ENCODE measurements around the gene LMLN.

LMLN gene

GRCh38 chr3:198017090-198017489, 57.1 kb downstream of the LMLN start:
- TF ChIP-seq ZBTB7A (IDR thresholded peaks at IDR 0.05; ENCODE audit: low read depth) (no peak), MAX (IDR thresholded peaks at IDR 0.05) (no peak), REST (IDR thresholded peaks at IDR 0.05; ENCODE audit: low read depth) (no peak), EGR1 (IDR thresholded peaks at IDR 0.05) (no peak), CEBPB (IDR thresholded peaks at IDR 0.05) (no peak), RAD21 (IDR thresholded peaks at IDR 0.05; ENCODE audit: low read depth) (no peak), YY1 (IDR thresholded peaks at IDR 0.05; ENCODE audit: low read depth) (no peak), FOXM1 (IDR thresholded peaks at IDR 0.05; ENCODE audit: borderline replicate concordance, low read depth) (no peak)

- TF ChIP-seq EP300 (IDR thresholded peaks at IDR 0.05; ENCODE audit: borderline replicate concordance), result no peak
- TF ChIP-seq YY1 (IDR thresholded peaks at IDR 0.05; ENCODE audit: low read depth), result no peak
- TF ChIP-seq FOXM1 (IDR thresholded peaks at IDR 0.05; ENCODE audit: borderline replicate concordance, low read depth), result no peak
- no peak for TF ChIP-seq TEAD4 (IDR thresholded peaks at IDR 0.05)
- no peak for TF ChIP-seq CEBPB (IDR thresholded peaks at IDR 0.05)
- TF ChIP-seq USF1 (IDR thresholded peaks at IDR 0.05), result no peak
- no peak for TF ChIP-seq TAF1 (IDR thresholded peaks at IDR 0.05; ENCODE audit: low read depth)
- TF ChIP-seq CREB1 (IDR thresholded peaks at IDR 0.05; ENCODE audit: low read depth), result no peak
- TF ChIP-seq NFIC (IDR thresholded peaks at IDR 0.05), result no peak
- TF ChIP-seq MAX (IDR thresholded peaks at IDR 0.05), result no peak
- no peak for TF ChIP-seq ZBTB7A (IDR thresholded peaks at IDR 0.05; ENCODE audit: low read depth)
- TF ChIP-seq REST (IDR thresholded peaks at IDR 0.05; ENCODE audit: low read depth), result no peak
- no peak for TF ChIP-seq EGR1 (IDR thresholded peaks at IDR 0.05)
- TF ChIP-seq RAD21 (IDR thresholded peaks at IDR 0.05; ENCODE audit: low read depth), result no peak
- no peak for TF ChIP-seq TCF12 (IDR thresholded peaks at IDR 0.05; ENCODE audit: low read depth)
These were observed 58.4 kb downstream of the LMLN start for GRCh38 chr3:198018416-198018815.

- TF ChIP-seq CEBPB (IDR thresholded peaks at IDR 0.05) (no peak), TCF12 (IDR thresholded peaks at IDR 0.05; ENCODE audit: low read depth) (no peak), EGR1 (IDR thresholded peaks at IDR 0.05) (no peak), FOXM1 (IDR thresholded peaks at IDR 0.05; ENCODE audit: borderline replicate concordance, low read depth) (no peak), TAF1 (IDR thresholded peaks at IDR 0.05; ENCODE audit: low read depth) (no peak), EP300 (IDR thresholded peaks at IDR 0.05; ENCODE audit: borderline replicate concordance) (no peak), MAX (IDR thresholded peaks at IDR 0.05) (no peak), ZBTB7A (IDR thresholded peaks at IDR 0.05; ENCODE audit: low read depth) (no peak), REST (IDR thresholded peaks at IDR 0.05; ENCODE audit: low read depth) (no peak), CREB1 (IDR thresholded peaks at IDR 0.05; ENCODE audit: low read depth) (no peak), TEAD4 (IDR thresholded peaks at IDR 0.05) (no peak)
These were observed 59.1 kb downstream of the LMLN start for GRCh38 chr3:198019115-198019514.

- TF ChIP-seq FOXM1 (IDR thresholded peaks at IDR 0.05; ENCODE audit: borderline replicate concordance, low read depth), result no peak
- TF ChIP-seq EP300 (IDR thresholded peaks at IDR 0.05; ENCODE audit: borderline replicate concordance), result no peak
- TF ChIP-seq TEAD4 (IDR thresholded peaks at IDR 0.05), result no peak
- no peak for TF ChIP-seq RAD21 (IDR thresholded peaks at IDR 0.05; ENCODE audit: low read depth)
- TF ChIP-seq TCF12 (IDR thresholded peaks at IDR 0.05; ENCODE audit: low read depth), result no peak
- no peak for TF ChIP-seq YY1 (IDR thresholded peaks at IDR 0.05; ENCODE audit: low read depth)
- TF ChIP-seq REST (IDR thresholded peaks at IDR 0.05; ENCODE audit: low read depth), result no peak
- no peak for TF ChIP-seq TAF1 (IDR thresholded peaks at IDR 0.05; ENCODE audit: low read depth)
- no peak for TF ChIP-seq CREB1 (IDR thresholded peaks at IDR 0.05; ENCODE audit: low read depth)
- TF ChIP-seq MAX (IDR thresholded peaks at IDR 0.05), result no peak
- TF ChIP-seq USF1 (IDR thresholded peaks at IDR 0.05), result no peak
- no peak for TF ChIP-seq EGR1 (IDR thresholded peaks at IDR 0.05)
- no peak for TF ChIP-seq ZBTB7A (IDR thresholded peaks at IDR 0.05; ENCODE audit: low read depth)
- TF ChIP-seq NFIC (IDR thresholded peaks at IDR 0.05), result no peak
- TF ChIP-seq CEBPB (IDR thresholded peaks at IDR 0.05), result no peak
These were observed 61.3 kb downstream of the LMLN start for GRCh38 chr3:198021320-198021719.
